Measurements from ENCODE around the gene ANTXR1. TPM values are rescaled to one million over a fixed set of nuclear protein-coding genes. Genes with fewer than 3 reads are reported as not detected.

The ANTXR1 gene
- total RNA-seq, 4 donors from 2014 or later = 53.7 to 69.0 (median 59.3) TPM

- peaks cover 0 to 26% (median 8%) of the 10 kb centered on the region in 4 donors for H3K4me1 ChIP-seq
- H3K27me3 ChIP-seq = no peaks in the 10 kb centered on the region
- no peak overlapping the region for H3K27ac ChIP-seq
- no peak overlapping the region for H3K4me3 ChIP-seq
- WGBS, 2 donors = 81 to 83% methylated on average over 5 of the region's 5 CpGs
- TF ChIP-seq, protein P1, sequence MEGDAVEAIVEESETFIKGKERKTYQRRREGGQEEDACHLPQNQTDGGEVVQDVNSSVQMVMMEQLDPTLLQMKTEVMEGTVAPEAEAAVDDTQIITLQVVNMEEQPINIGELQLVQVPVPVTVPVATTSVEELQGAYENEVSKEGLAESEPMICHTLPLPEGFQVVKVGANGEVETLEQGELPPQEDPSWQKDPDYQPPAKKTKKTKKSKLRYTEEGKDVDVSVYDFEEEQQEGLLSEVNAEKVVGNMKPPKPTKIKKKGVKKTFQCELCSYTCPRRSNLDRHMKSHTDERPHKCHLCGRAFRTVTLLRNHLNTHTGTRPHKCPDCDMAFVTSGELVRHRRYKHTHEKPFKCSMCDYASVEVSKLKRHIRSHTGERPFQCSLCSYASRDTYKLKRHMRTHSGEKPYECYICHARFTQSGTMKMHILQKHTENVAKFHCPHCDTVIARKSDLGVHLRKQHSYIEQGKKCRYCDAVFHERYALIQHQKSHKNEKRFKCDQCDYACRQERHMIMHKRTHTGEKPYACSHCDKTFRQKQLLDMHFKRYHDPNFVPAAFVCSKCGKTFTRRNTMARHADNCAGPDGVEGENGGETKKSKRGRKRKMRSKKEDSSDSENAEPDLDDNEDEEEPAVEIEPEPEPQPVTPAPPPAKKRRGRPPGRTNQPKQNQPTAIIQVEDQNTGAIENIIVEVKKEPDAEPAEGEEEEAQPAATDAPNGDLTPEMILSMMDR (IDR thresholded peaks at IDR 0.05) = no peak
- H3K36me3 ChIP-seq = no peaks in the 10 kb centered on the region
- no peaks in the 10 kb centered on the region for H3K9me3 ChIP-seq
- DNase-seq (ENCODE audit: low spot score in 2 of 2) = no peak
Measured at GRCh38 chr2:69287544-69287943, 274.6 kb downstream of the ANTXR1 start.

- Histone ChIP-seq H3K4me3 (no peak overlapping the region), H3K27ac (no peak overlapping the region), H3K4me1 (peaks cover 0 to 26% (median 8%) of the 10 kb centered on the region in 4 donors), H3K27me3 (no peaks in the 10 kb centered on the region), H3K36me3 (no peaks in the 10 kb centered on the region), H3K9me3 (no peaks in the 10 kb centered on the region)
- DNase-seq (ENCODE audit: low spot score in 2 of 2) = no peak
- TF ChIP-seq EP300 (IDR thresholded peaks at IDR 0.05) (no peak), POLR2A (IDR thresholded peaks at IDR 0.05) (no peak)
- TF ChIP-seq, protein P1 (IDR thresholded peaks at IDR 0.05) = no peak
- 88 to 95% methylated on average over 1 of the region's 1 CpG for WGBS, 2 donors
Measured at GRCh38 chr2:69288429-69288828, 275.4 kb downstream of the ANTXR1 start.

DNA sequence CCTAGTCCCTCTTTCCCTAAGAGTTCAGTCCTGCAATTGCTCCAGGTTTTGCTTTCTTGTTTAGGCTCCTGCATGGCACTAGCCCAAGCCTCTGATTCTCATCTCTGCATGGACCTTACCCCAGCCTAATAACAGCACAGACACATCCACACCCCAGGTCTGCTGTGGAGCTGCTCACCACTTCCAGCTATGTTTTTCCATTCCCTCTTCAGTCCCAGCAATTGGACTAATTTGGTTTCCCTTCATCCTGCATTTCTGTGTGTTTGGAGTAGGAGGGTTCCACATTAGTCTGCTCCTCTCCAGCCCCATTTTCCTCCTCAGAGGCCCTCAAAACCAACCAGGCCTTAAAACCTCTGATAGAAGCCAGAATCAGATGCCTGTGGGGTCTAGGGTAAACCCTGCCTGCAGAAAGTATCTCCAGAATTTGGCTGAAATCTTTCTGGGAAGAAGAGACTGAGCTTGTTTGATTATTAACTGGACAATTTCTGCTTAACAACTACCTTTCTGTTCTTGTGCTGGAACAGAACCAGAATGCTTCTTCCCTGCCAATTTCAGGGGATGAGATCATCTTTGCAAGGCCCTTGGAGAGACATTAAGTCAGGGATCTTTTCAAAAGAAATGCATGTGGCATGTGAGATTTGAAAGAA, 278.1 kb downstream of the ANTXR1 start:
- Histone ChIP-seq H3K27me3 (no peaks in the 10 kb centered on the region), H3K9me3 (no peaks in the 10 kb centered on the region), H3K36me3 (no peaks in the 10 kb centered on the region), H3K4me3 (no peak overlapping the region), H3K4me1 (peaks cover 0 to 26% (median 8%) of the 10 kb centered on the region in 4 donors), H3K27ac (peak overlapping the region in 2 of 4 donors; percentile 33 to 38)
- TF ChIP-seq EP300 (IDR thresholded peaks at IDR 0.05) (no peak), POLR2A (IDR thresholded peaks at IDR 0.05) (no peak)
- TF ChIP-seq, protein P1 (IDR thresholded peaks at IDR 0.05) = no peak
- DNase-seq (ENCODE audit: low spot score in 2 of 2) = peak in 1 of 2 donors; percentile 60

- 54 to 70% methylated on average over 3 of the region's 3 CpGs for WGBS, 2 donors
- H3K27ac ChIP-seq = peak overlapping the region in 1 of 4 donors; percentile 33
Measured at GRCh38 chr2:69291721-69292120, 278.7 kb downstream of the ANTXR1 start.

DNA sequence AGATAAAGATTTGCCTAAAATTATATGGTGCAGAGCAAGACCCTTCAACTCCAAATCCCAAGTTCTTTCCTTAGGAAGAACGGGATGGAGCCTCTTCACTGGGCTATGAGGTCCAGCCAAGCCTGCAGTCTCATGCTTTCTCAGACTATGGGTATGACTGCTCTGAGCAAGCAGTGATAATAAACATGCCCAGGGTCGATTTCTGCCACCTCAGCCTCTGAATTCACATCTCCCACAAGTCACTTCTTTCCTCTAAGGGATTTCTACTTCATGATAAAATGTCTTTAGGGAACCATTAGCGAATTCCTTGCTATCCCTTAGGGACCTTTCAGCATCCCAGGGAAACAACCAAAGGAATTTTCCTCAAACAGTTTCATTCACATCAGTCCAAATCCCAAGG, 279.3 kb downstream of the ANTXR1 start:
- Histone ChIP-seq H3K27ac (no peak overlapping the region), H3K4me1 (peaks cover 0 to 26% (median 8%) of the 10 kb centered on the region in 4 donors), H3K4me3 (no peak overlapping the region), H3K36me3 (no peaks in the 10 kb centered on the region), H3K27me3 (no peaks in the 10 kb centered on the region), H3K9me3 (no peaks in the 10 kb centered on the region)
- DNase-seq (ENCODE audit: low spot score in 2 of 2) = no peak
- no peak for TF ChIP-seq EP300 (IDR thresholded peaks at IDR 0.05)
- TF ChIP-seq, protein P1 (IDR thresholded peaks at IDR 0.05) = no peak
- no peak for TF ChIP-seq POLR2A (IDR thresholded peaks at IDR 0.05)
- 72 to 77% methylated on average over 3 of the region's 3 CpGs for WGBS, 2 donors

More at GRCh38 chr2:69291721-69292120, 278.7 kb downstream of the ANTXR1 start:
- H3K27me3 ChIP-seq = no peaks in the 10 kb centered on the region
- DNase-seq (ENCODE audit: low spot score in 2 of 2) = no peak
- H3K36me3 ChIP-seq = no peaks in the 10 kb centered on the region
- peaks cover 0 to 26% (median 8%) of the 10 kb centered on the region in 4 donors for H3K4me1 ChIP-seq
- no peaks in the 10 kb centered on the region for H3K9me3 ChIP-seq
- no peak for TF ChIP-seq POLR2A (IDR thresholded peaks at IDR 0.05)
- TF ChIP-seq, protein P1 (IDR thresholded peaks at IDR 0.05) = no peak
- TF ChIP-seq EP300 (IDR thresholded peaks at IDR 0.05) = no peak
- H3K4me3 ChIP-seq = no peak overlapping the region
